ENCODE measurements around the gene TSEN2.
A peak's percentile ranks its signal among the peaks of the same experiment; 100 is the strongest.

TSEN2 gene

GRCh38 chr3:12556690-12557472, 72.6 kb downstream of the TSEN2 start, which contains the start of gene MKRN2:
MKRN2 (plus strand) TSS chr3:12557087; CDS start chr3:12557151, 64 bp downstream.
- DNase-seq (ENCODE audit: low read depth), result peak; percentile 76

GRCh38 chr3:12557473-12558100, 73.3 kb downstream of the TSEN2 start:
- no peak for DNase-seq (ENCODE audit: low read depth)

- no peak for DNase-seq (ENCODE audit: low read depth)
Measured at GRCh38 chr3:12558706-12559105, 74.4 kb downstream of the TSEN2 start.

- DNase-seq (ENCODE audit: low read depth), result no peak
Measured at GRCh38 chr3:12559520-12559919, 75.2 kb downstream of the TSEN2 start.

- DNase-seq (ENCODE audit: low read depth), result no peak
Measured at GRCh38 chr3:12560505-12561190, 76.4 kb downstream of the TSEN2 start.

- no peak for DNase-seq (ENCODE audit: low read depth)
Measured at GRCh38 chr3:12561397-12561796, 77.1 kb downstream of the TSEN2 start.

- DNase-seq (ENCODE audit: low read depth), result no peak
Measured at GRCh38 chr3:12562451-12562850, 78.2 kb downstream of the TSEN2 start.

- no peak for DNase-seq (ENCODE audit: low read depth)
Measured at GRCh38 chr3:12566976-12567375, 82.7 kb downstream of the TSEN2 start.

GRCh38 chr3:12568747-12569146, 84.5 kb downstream of the TSEN2 start:
- DNase-seq (ENCODE audit: low read depth), result no peak

GRCh38 chr3:12569836-12570235, 85.6 kb downstream of the TSEN2 start:
- no peak for DNase-seq (ENCODE audit: low read depth)

GRCh38 chr3:12571986-12572385, 87.7 kb downstream of the TSEN2 start:
- no peak for DNase-seq (ENCODE audit: low read depth)

- DNase-seq (ENCODE audit: low read depth), result no peak
Measured at GRCh38 chr3:12574131-12574530, 89.9 kb downstream of the TSEN2 start.

- no peak for DNase-seq (ENCODE audit: low read depth)
Measured at GRCh38 chr3:12574661-12575060, 90.4 kb downstream of the TSEN2 start.

GRCh38 chr3:12577379-12577778, 93.1 kb downstream of the TSEN2 start:
- DNase-seq (ENCODE audit: low read depth), result no peak

- no peak for DNase-seq (ENCODE audit: low read depth)
Measured at GRCh38 chr3:12578742-12579141, 94.5 kb downstream of the TSEN2 start.

- DNase-seq (ENCODE audit: low read depth), result no peak
Measured at GRCh38 chr3:12579456-12579855, 95.2 kb downstream of the TSEN2 start.

GRCh38 chr3:12579905-12580304, 95.6 kb downstream of the TSEN2 start:
- no peak for DNase-seq (ENCODE audit: low read depth)

- no peak for DNase-seq (ENCODE audit: low read depth)
Measured at GRCh38 chr3:12582730-12583129, 98.5 kb downstream of the TSEN2 start.
